HepG2 (cell line): ENCODE results near the gene NOC2L. TPM values are rescaled to one million over a fixed set of nuclear protein-coding genes. Genes with fewer than 3 reads are reported as not detected.

Experiments
- ATAC-seq: fragments of 200-7000 bp; cut with Tn5 transposase; 3 replicates; pipeline ENCODE4 v1.9.1; 2020; ENCODE audit warnings: mild to moderate bottlenecking, moderate library complexity
- BruUV-seq: library from RNA; stranded (reverse); fragments of 400-500 nt; replicated peaks from 2 replicates; lab custom pipeline; 2021; lab: Mats Ljungman, UMichigan
- CTCF ChIA-PET: fragments of 300-600 bp; formaldehyde crosslinking; extraction: SDS; loops from one replicate; lab custom pipeline; 2021; ENCODE audit warnings: low total read pairs, inconsistent platforms, low intra/inter-chr PET ratio; lab: Yijun Ruan, JAX
- POLR2A ChIA-PET: fragments of 350-600 bp; sonication (Branson Sonifier 250); formaldehyde crosslinking; loops from one replicate; lab custom pipeline; 2020; ENCODE audit warnings: antibody characterized with exemption, inconsistent platforms; lab: Yijun Ruan, JAX
- DNase-seq: peaks from one replicate; pipeline ENCODE4 v3.0.0-alpha.2; 2015; ENCODE audit warnings: low spot score
- FAIRE-seq: peaks from 3 replicates; lab custom pipeline; 2011; peaks lifted over from hg19 to GRCh38; lab: Jason Lieb, UNC
- H2AFZ ChIP-seq: one replicate; pipeline ENCODE4 v1.6.1; 2011; ENCODE audit warnings: low read length, inconsistent platforms
- H3K27ac ChIP-seq: fragments of 300-600 bp; 3 replicates; pipeline ENCODE4 v1.8.0; 2011; ENCODE audit warnings: mixed run types, mild to moderate bottlenecking, mixed read lengths, low read length, inconsistent platforms; ENCODE audit not compliant: insufficient read depth; ENCODE audit errors: extremely low read length
- H3K27me3 ChIP-seq, 2 experiments: fragments of 200-600 bp in 1 of 2; 2 replicates in 1 of 2; 3 replicates in 1 of 2; pipeline versions ENCODE4 v1.6.0 to v1.8.0; 2011; ENCODE audit warnings: low read length in 2 of 2, mild to moderate bottlenecking in 2 of 2, moderate library complexity in 2 of 2, inconsistent platforms in 1 of 2; ENCODE audit not compliant: insufficient read depth in 2 of 2, control insufficient read depth in 1 of 2
- H3K36me3 ChIP-seq, 2 experiments: fragments of 200-600 bp in 1 of 2; replicated peaks in 1 of 2; 2 replicates in 1 of 2; 3 replicates in 1 of 2; pipeline versions ENCODE4 v1.5.1 to v1.8.0; 2011; ENCODE audit warnings: low read length in 2 of 2, inconsistent platforms in 1 of 2; ENCODE audit not compliant: insufficient read depth in 2 of 2, control insufficient read depth in 1 of 2
- H3K4me1 ChIP-seq: 2 replicates; pipeline ENCODE4 v1.5.1; 2012; ENCODE audit warnings: low read length, inconsistent platforms; ENCODE audit not compliant: insufficient read depth
- H3K4me2 ChIP-seq: 2 replicates; pipeline ENCODE4 v1.6.0; 2011; ENCODE audit warnings: low read depth, low read length, inconsistent platforms
- H3K4me3 ChIP-seq, 3 experiments: fragments of 200-600 bp in 1 of 3; sonication (generic), shearing (Covaris generic) in 1 of 3; replicated peaks in 1 of 3; 2 replicates each; pipeline ENCODE4 v1.5.1; 2011 to 2016; ENCODE audit warnings: low read length in 3 of 3, inconsistent platforms in 2 of 3, low read depth in 2 of 3, mild to moderate bottlenecking in 2 of 3, control low read depth in 1 of 3, mixed read lengths in 1 of 3; ENCODE audit not compliant: insufficient read depth in 1 of 3
- H3K79me2 ChIP-seq: one replicate; pipeline ENCODE4 v1.6.1; 2011; ENCODE audit warnings: low read length, inconsistent platforms; ENCODE audit not compliant: insufficient read depth
- H3K9ac ChIP-seq: 2 replicates; pipeline ENCODE4 v1.6.0; 2011; ENCODE audit warnings: mild to moderate bottlenecking, low read depth, low read length, inconsistent platforms; ENCODE audit not compliant: insufficient read depth
- H3K9me3 ChIP-seq: 2 replicates; pipeline ENCODE4 v1.5.1; 2012; ENCODE audit warnings: mild to moderate bottlenecking, low read length
- H4K20me1 ChIP-seq: 2 replicates; pipeline ENCODE4 v1.6.0; 2011; ENCODE audit warnings: inconsistent platforms, mild to moderate bottlenecking, low read length, moderate library complexity; ENCODE audit not compliant: insufficient read depth
- AGO1 ChIP-seq: fragments of 200-400 bp; formaldehyde crosslinking; IDR thresholded peaks from 2 replicates; pipeline ENCODE4 v1.6.1; 2017; ENCODE audit warnings: mild to moderate bottlenecking, low read depth, low read length, moderate library complexity; ENCODE audit not compliant: poor library complexity, severe bottlenecking
- FOSL2 ChIP-seq: sonication (generic); formaldehyde crosslinking; IDR thresholded peaks from 2 replicates; pipeline ENCODE4 v1.4.0; 2020; ENCODE audit warnings: missing genetic modification reagents
- FOXC1 ChIP-seq: sonication (generic); formaldehyde crosslinking; IDR thresholded peaks from 2 replicates; pipeline ENCODE4 v1.8.0; 2022; ENCODE audit warnings: mild to moderate bottlenecking, missing genetic modification reagents, borderline replicate concordance
- GABPB1 ChIP-seq: IDR thresholded peaks from 2 replicates; pipeline ENCODE4 v1.6.1; 2016; ENCODE audit warnings: mild to moderate bottlenecking, missing genetic modification reagents, moderate library complexity, missing compliant biosample characterization
- GPN1 ChIP-seq: sonication (generic); formaldehyde crosslinking; IDR thresholded peaks from 2 replicates; pipeline ENCODE4 v1.5.1; 2020; ENCODE audit warnings: missing genetic modification reagents, borderline replicate concordance
- MAX ChIP-seq: IDR thresholded peaks from 2 replicates; pipeline ENCODE4 v1.6.1; 2012; ENCODE audit warnings: inconsistent platforms
- MAZ ChIP-seq, 2 experiments: sonication (generic) in 1 of 2; formaldehyde crosslinking in 1 of 2; IDR thresholded peaks; 2 replicates each; pipeline versions ENCODE4 v1.5.0 to v1.6.1; 2012 to 2020; ENCODE audit warnings: low read depth in 2 of 2, mild to moderate bottlenecking in 2 of 2, borderline replicate concordance in 1 of 2, improper control_type of control experiment in 1 of 2, low read length in 1 of 2, missing genetic modification reagents in 1 of 2, moderate library complexity in 1 of 2
- MTF2 ChIP-seq: sonication (generic); formaldehyde crosslinking; IDR thresholded peaks from 2 replicates; pipeline ENCODE4 v1.5.0; 2020; ENCODE audit warnings: missing genetic modification reagents, borderline replicate concordance
- RAD21 ChIP-seq: fragments of 450-650 bp; formaldehyde crosslinking; IDR thresholded peaks from 2 replicates; pipeline ENCODE4 v1.5.0; 2020; ENCODE audit warnings: mild to moderate bottlenecking
- SALL1 ChIP-seq: sonication (generic); formaldehyde crosslinking; IDR thresholded peaks from 2 replicates; pipeline ENCODE4 v1.8.0; 2022; ENCODE audit warnings: mild to moderate bottlenecking, missing genetic modification reagents
- SKI ChIP-seq: fragments of 450-650 bp; IDR thresholded peaks from one replicate; pipeline ENCODE4 v1.6.1; 2018; ENCODE audit warnings: mild to moderate bottlenecking; ENCODE audit not compliant: partially characterized antibody
- SMARCC2 ChIP-seq: fragments of 450-650 bp; IDR thresholded peaks from 2 replicates; pipeline ENCODE4 v1.6.1; 2017; ENCODE audit warnings: antibody characterized with exemption, mild to moderate bottlenecking
- TBX2 ChIP-seq: sonication (generic); formaldehyde crosslinking; IDR thresholded peaks from 2 replicates; pipeline ENCODE4 v1.5.0; 2020; ENCODE audit warnings: missing genetic modification reagents, mild to moderate bottlenecking, borderline replicate concordance
- ZEB1 ChIP-seq: IDR thresholded peaks from 2 replicates; pipeline ENCODE4 v1.6.1; 2012; ENCODE audit warnings: mild to moderate bottlenecking, low read depth, inconsistent platforms; ENCODE audit not compliant: insufficient replicate concordance
- ZFX ChIP-seq: sonication (generic); formaldehyde crosslinking; IDR thresholded peaks from 2 replicates; pipeline ENCODE4 v1.4.0; 2020; ENCODE audit warnings: mild to moderate bottlenecking, low read depth, missing genetic modification reagents, moderate library complexity
- ZNF256 ChIP-seq: sonication (generic); formaldehyde crosslinking; conservative IDR thresholded peaks from 2 replicates; pipeline ENCODE4 v1.4.0; 2020; ENCODE audit warnings: missing genetic modification reagents
- ZNF281 ChIP-seq: sonication (generic); formaldehyde crosslinking; IDR thresholded peaks from 2 replicates; pipeline ENCODE4 v1.4.0; 2020; ENCODE audit warnings: missing genetic modification reagents, borderline replicate concordance
- ZNF333 ChIP-seq: sonication (generic); formaldehyde crosslinking; IDR thresholded peaks from 2 replicates; pipeline ENCODE4 v1.4.0; 2020; ENCODE audit warnings: mild to moderate bottlenecking, missing genetic modification reagents, borderline replicate concordance
- ZNF629 ChIP-seq: sonication (generic); formaldehyde crosslinking; conservative IDR thresholded peaks from 2 replicates; pipeline ENCODE4 v1.5.0; 2020; ENCODE audit warnings: missing genetic modification reagents
- ZSCAN20 ChIP-seq: sonication (generic); formaldehyde crosslinking; IDR thresholded peaks from 2 replicates; pipeline ENCODE4 v1.4.0; 2020; ENCODE audit warnings: missing genetic modification reagents, mild to moderate bottlenecking, borderline replicate concordance
- WGBS: methylation state at CpG from one replicate; pipeline ENCODE4 v1.1.6; 2017; ENCODE audit warnings: low lambda C conversion rate; 5-methylcytosine and 5-hydroxymethylcytosine counted together
- in situ Hi-C: cut with HindIII; loops from 2 replicates; pipeline ENCODE4 v1.10.0; 2017; ENCODE audit warnings: low pct_unique_long_range_greater_than_20kb; ENCODE audit not compliant: extremely low pct_ligation_motif_present
- intact Hi-C: fragments of 100-400 bp; cut with micrococcal nuclease; formaldehyde crosslinking; loops from one replicate; pipeline ENCODE4 v1.10.0; 2022; ENCODE audit not compliant: unreplicated experiment
- polyA plus RNA-seq, 8 experiments: library from polyadenylated mRNA; depleted of rRNA in 3 of 8; stranded (reverse) in 7 of 8; unstranded in 1 of 8; fragments of >200 nt; fragmentation: Illumina TruSeq in 4 of 8; extraction: Trizol in 4 of 8; gene quantifications; 2 replicates each; pipeline versions ENCODE4 v1.2.1 to v1.2.3, GENCODE V29; 2011 to 2016; ENCODE audit warnings: low read depth in 4 of 8, missing spikeins in 1 of 8, mixed read lengths in 1 of 8; ENCODE audit not compliant: insufficient read depth in 1 of 8
- total RNA-seq, 5 experiments: library from RNA; depleted of rRNA; stranded (reverse); fragments of >200 nt; fragmentation: Illumina TruSeq; extraction: Trizol; gene quantifications; 2 replicates each; pipeline ENCODE4 v1.2.3, GENCODE V29; 2016; ENCODE audit warnings: low read depth in 1 of 5

The NOC2L gene
- total and polyA plus RNA-seq, 2 of the 13 experiments (the other 11 are each of a cell fraction or from before 2014, with no cell fraction given), result 32.0 to 103 TPM

- peaks cover 6 to 11% of the 10 kb centered on the region in 2 experiments; a peak in 4 of 5 replicates for H3K36me3 ChIP-seq
- no peak overlapping the region for H3K9ac ChIP-seq
- DNase-seq (peak; percentile 34), ATAC-seq (peak; percentile 37), FAIRE-seq (no peak)
- peaks cover 32% of the 10 kb centered on the region for H3K4me1 ChIP-seq
- H3K79me2 ChIP-seq, result no peaks in the 10 kb centered on the region
- intact Hi-C loops (loop anchor here (2.0 kb wide), 1 partner anchor 17 kb away; the partner anchor contains the start of gene NOC2L), in situ Hi-C loops (no loop called here)
- no peaks in the 10 kb centered on the region for H3K9me3 ChIP-seq
- no peak overlapping the region for H3K27ac ChIP-seq
- 0 out of 2 replicates have a peak, but pooled peaks cover 5% of the 10 kb centered on the region for H4K20me1 ChIP-seq
- H3K4me2 ChIP-seq, result peak overlapping the region; percentile 72
- no peak overlapping the region for H2AFZ ChIP-seq
- ChIA-PET CTCF (no interaction called here), POLR2A (interaction anchor here (0.6 to 3.1 kb wide), 2 partner anchors 17 kb away, joined by 4 to 10 read pairs; partner anchors contain the start of gene NOC2L)
- peak overlapping the region; percentile 16 to 65 (median 36); a peak in 4 of 6 replicates for H3K4me3 ChIP-seq
- no TSS peak for BruUV-seq
- WGBS, result 1% methylated on average over 15 of the region's 98 CpGs
- H3K27me3 ChIP-seq, result peaks cover 17 to 40% of the 10 kb centered on the region in 2 experiments
- TF ChIP-seq ZFX (0 out of 2 replicates have a peak, but pooled peaks have one; percentile 32), FOXC1 (CRISPR knock-in tag) (no peak), ZNF281 (CRISPR knock-in tag) (peak; percentile 31; the same call in 1 of the 2 replicates), GABPB1 (CRISPR knock-in tag) (peak; percentile 7; the same call in 1 of the 2 replicates), TBX2 (peak; percentile 40; the same call in 1 of the 2 replicates), SMARCC2 (no peak), SALL1 (CRISPR knock-in tag) (peak; percentile 11; the same call in 1 of the 2 replicates), AGO1 (peak; percentile 49), MAZ (IDR thresholded peaks at IDR 0.05; ENCODE audit: borderline replicate concordance, low read depth, low read length) (no peak), MAZ (CRISPR knock-in tag; IDR thresholded peaks at IDR 0.05; ENCODE audit: low read depth) (peak; percentile 64; the same call in 1 of the 2 replicates), ZNF256 (CRISPR knock-in tag) (no peak), ZSCAN20 (CRISPR knock-in tag) (no peak), RAD21 (0 out of 2 replicates have a peak, but pooled peaks have one; percentile 12), FOSL2 (no peak), ZNF629 (CRISPR knock-in tag) (no peak), GPN1 (no peak), MTF2 (CRISPR knock-in tag) (0 out of 2 replicates have a peak, but pooled peaks have one; percentile 2), SKI (peak; percentile 48), ZNF333 (CRISPR knock-in tag) (no peak), MAX (0 out of 2 replicates have a peak, but pooled peaks have one; percentile 16), ZEB1 (no peak)
These were observed 17.3 kb downstream of the NOC2L start for GRCh38 chr1:941588-942383.
